ENCODE results near the gene RPS2. TPM values are rescaled to one million over a fixed set of nuclear protein-coding genes. Genes with fewer than 3 reads are reported as not detected.

RPS2 gene
- total RNA-seq, 1 experiment from 2014 or later, result 3,874 TPM

- peaks cover 2% of the 10 kb centered on the region; the same call in 1 of the 2 replicates for H3K4me1 ChIP-seq (ENCODE audit: insufficient read depth, low read length)
- no peak overlapping the region for H2AFZ ChIP-seq (ENCODE audit: low read length)
- H3K4ac ChIP-seq (ENCODE audit: low read depth, low read length), result no peak overlapping the region
- no peak overlapping the region for H3K9ac ChIP-seq (ENCODE audit: extremely low read depth, insufficient read length, low read length)
- H2BK20ac ChIP-seq (ENCODE audit: low read depth, low read length, poor library complexity, severe bottlenecking), result no peak overlapping the region
- no peaks in the 10 kb centered on the region for H3K27me3 ChIP-seq (ENCODE audit: insufficient read depth, low read length)
- no peaks in the 10 kb centered on the region for H3K79me2 ChIP-seq (ENCODE audit: insufficient read depth, low read length)
- no peak overlapping the region for H3K4me3 Mint-ChIP-seq
- H3K18ac ChIP-seq (ENCODE audit: insufficient read length, low read depth, low read length), result no peak overlapping the region
- H4K8ac ChIP-seq (replicated peaks; ENCODE audit: insufficient read length, low read depth, low read length), result no peak overlapping the region
- no peak overlapping the region for H3K23ac ChIP-seq (ENCODE audit: insufficient read length, low read depth, low read length)
- TF ChIP-seq CTCF (conservative IDR thresholded peaks at IDR 0.05), result no peak
- no peak overlapping the region for H3T11ph ChIP-seq (ENCODE audit: low read length)
- no peak overlapping the region for H3K56ac ChIP-seq (ENCODE audit: insufficient read length, low read depth, low read length)
- H3K36me3 Mint-ChIP-seq (ENCODE audit: insufficient read depth in 1 of 3, low read depth in 3 of 3), result no peaks in the 10 kb centered on the region; a peak in 1 of 7 replicates
- no peak for DNase-seq
- H3K23me2 ChIP-seq (ENCODE audit: insufficient read length, low read depth, low read length, poor library complexity, severe bottlenecking), result peaks cover 5% of the 10 kb centered on the region
- no peak overlapping the region for H2BK12ac ChIP-seq (ENCODE audit: insufficient read length, low read depth, low read length)
- no peak overlapping the region for H4K91ac ChIP-seq (ENCODE audit: insufficient read length, low read depth, low read length)
- no peak overlapping the region for H2AK5ac ChIP-seq (ENCODE audit: insufficient read length, low read length)
- H3K14ac ChIP-seq (ENCODE audit: insufficient read depth, low read length), result no peak overlapping the region
- H2BK5ac ChIP-seq (ENCODE audit: insufficient read length, low read length), result no peak overlapping the region
- no peak overlapping the region for H2BK15ac ChIP-seq (ENCODE audit: low read depth, low read length)
- no peak overlapping the region for H3K27ac ChIP-seq (ENCODE audit: insufficient read length, low read depth, low read length)
- no peak overlapping the region for H3K4me2 ChIP-seq (ENCODE audit: insufficient read depth, insufficient read length, low read length)
- H2BK120ac ChIP-seq (ENCODE audit: low read depth, low read length, poor library complexity, severe bottlenecking), result no peak overlapping the region
- peak overlapping the region in 1 of 3 experiments; percentile 40; a peak in 2 of 7 replicates for H3K27ac Mint-ChIP-seq
- H4K5ac ChIP-seq (ENCODE audit: insufficient read length, low read depth, low read length), result no peak overlapping the region
- H3K4me1 Mint-ChIP-seq, result peaks cover 10 to 15% of the 10 kb centered on the region in 2 experiments
- H4K20me1 ChIP-seq (ENCODE audit: control insufficient read depth, insufficient read depth, insufficient read length), result no peaks in the 10 kb centered on the region
- H3K79me1 ChIP-seq (ENCODE audit: insufficient read depth, low read depth, low read length, poor library complexity, severe bottlenecking), result no peaks in the 10 kb centered on the region
- H3K27me3 Mint-ChIP-seq (ENCODE audit: low read depth), result peaks cover 1% of the 10 kb centered on the region; the same call in 1 of the 2 replicates
- peaks cover 0 to 3% of the 10 kb centered on the region in 2 experiments; a peak in 1 of 5 replicates for H3K9me3 Mint-ChIP-seq
- WGBS (ENCODE audit: extremely low coverage, insufficient read length, low lambda C conversion rate), result no CpG with 5 or more reads among the region's 9 CpGs
- H3K9me3 ChIP-seq (ENCODE audit: control insufficient read depth, low read depth, low read length), result no peaks in the 10 kb centered on the region
Observed at GRCh38 chr16:1947369-1947670, 17.3 kb downstream of the RPS2 start.

All from H9 (cell line).